Measurements from ENCODE around the gene FAM162A.

FAM162A gene

GRCh38 chr3:122387709-122388108 lies 3.7 kb downstream of the FAM162A start:
- no peak for DNase-seq (ENCODE audit: low spot score)

GRCh38 chr3:122389197-122389596 lies 5.2 kb downstream of the FAM162A start:
- DNase-seq (ENCODE audit: low spot score): no peak

GRCh38 chr3:122389892-122390291 lies 5.9 kb downstream of the FAM162A start:
- DNase-seq (ENCODE audit: low spot score): no peak

- no peak for DNase-seq (ENCODE audit: low spot score)
Measured at GRCh38 chr3:122390665-122391064, 6.7 kb downstream of the FAM162A start.

GRCh38 chr3:122391681-122392446 lies 7.9 kb downstream of the FAM162A start:
- DNase-seq (ENCODE audit: low spot score): no peak

- peak; percentile 66 for DNase-seq (ENCODE audit: low spot score)
Measured at GRCh38 chr3:122392868-122393844, 9.2 kb downstream of the FAM162A start.

- DNase-seq (ENCODE audit: low spot score): no peak
Measured at GRCh38 chr3:122394173-122394572, 10.2 kb downstream of the FAM162A start.

GRCh38 chr3:122395582-122395981 lies 11.6 kb downstream of the FAM162A start:
- DNase-seq (ENCODE audit: low spot score): no peak

- DNase-seq (ENCODE audit: low spot score): no peak
Measured at GRCh38 chr3:122396511-122396910, 12.5 kb downstream of the FAM162A start.

GRCh38 chr3:122397201-122397600 lies 13.2 kb downstream of the FAM162A start:
- DNase-seq (ENCODE audit: low spot score): no peak

GRCh38 chr3:122398920-122399319 lies 14.9 kb downstream of the FAM162A start:
- DNase-seq (ENCODE audit: low spot score): no peak

GRCh38 chr3:122403489-122403888 lies 19.5 kb downstream of the FAM162A start:
- no peak for DNase-seq (ENCODE audit: low spot score)

GRCh38 chr3:122405015-122405414 lies 21.0 kb downstream of the FAM162A start:
- no peak for DNase-seq (ENCODE audit: low spot score)

- no peak for DNase-seq (ENCODE audit: low spot score)
Measured at GRCh38 chr3:122406198-122406597, 22.2 kb downstream of the FAM162A start.

GRCh38 chr3:122407946-122408345 lies 24.0 kb downstream of the FAM162A start:
- DNase-seq (ENCODE audit: low spot score): no peak

GRCh38 chr3:122409446-122409845 lies 25.5 kb downstream of the FAM162A start:
- no peak for DNase-seq (ENCODE audit: low spot score)

GRCh38 chr3:122410111-122410510 lies 26.1 kb downstream of the FAM162A start:
- DNase-seq (ENCODE audit: low spot score): no peak

- no peak for DNase-seq (ENCODE audit: low spot score)
Measured at GRCh38 chr3:122410639-122411038, 26.7 kb downstream of the FAM162A start.

- no peak for DNase-seq (ENCODE audit: low spot score)
Measured at GRCh38 chr3:122414391-122414790, 30.4 kb downstream of the FAM162A start.

- DNase-seq (ENCODE audit: low spot score): peak; percentile 61
Measured at GRCh38 chr3:122415104-122415744, 31.2 kb downstream of the FAM162A start.

- peak; percentile 98 for DNase-seq (ENCODE audit: low spot score)
Measured at GRCh38 chr3:122415762-122416654, 32.0 kb downstream of the FAM162A start, which contains the start of gene WDR5B. Gene WDR5B, minus strand, starts transcription at chr3:122416062. Its CDS starts 534 bp downstream, at chr3:122415528.
